NCI-H526 (cell line): ENCODE results near the gene NBPF10.
"Not testable (repeated sequence)": the region's sequence is repeated elsewhere in the genome, so short reads cannot be mapped to it uniquely, and the experiment has no call there.

Experiments used
- DNase-seq, 2 experiments: peaks; one replicate each; lab custom pipeline; 2025; lab: John Stamatoyannopoulos, UW

The NBPF10 gene, protein sequence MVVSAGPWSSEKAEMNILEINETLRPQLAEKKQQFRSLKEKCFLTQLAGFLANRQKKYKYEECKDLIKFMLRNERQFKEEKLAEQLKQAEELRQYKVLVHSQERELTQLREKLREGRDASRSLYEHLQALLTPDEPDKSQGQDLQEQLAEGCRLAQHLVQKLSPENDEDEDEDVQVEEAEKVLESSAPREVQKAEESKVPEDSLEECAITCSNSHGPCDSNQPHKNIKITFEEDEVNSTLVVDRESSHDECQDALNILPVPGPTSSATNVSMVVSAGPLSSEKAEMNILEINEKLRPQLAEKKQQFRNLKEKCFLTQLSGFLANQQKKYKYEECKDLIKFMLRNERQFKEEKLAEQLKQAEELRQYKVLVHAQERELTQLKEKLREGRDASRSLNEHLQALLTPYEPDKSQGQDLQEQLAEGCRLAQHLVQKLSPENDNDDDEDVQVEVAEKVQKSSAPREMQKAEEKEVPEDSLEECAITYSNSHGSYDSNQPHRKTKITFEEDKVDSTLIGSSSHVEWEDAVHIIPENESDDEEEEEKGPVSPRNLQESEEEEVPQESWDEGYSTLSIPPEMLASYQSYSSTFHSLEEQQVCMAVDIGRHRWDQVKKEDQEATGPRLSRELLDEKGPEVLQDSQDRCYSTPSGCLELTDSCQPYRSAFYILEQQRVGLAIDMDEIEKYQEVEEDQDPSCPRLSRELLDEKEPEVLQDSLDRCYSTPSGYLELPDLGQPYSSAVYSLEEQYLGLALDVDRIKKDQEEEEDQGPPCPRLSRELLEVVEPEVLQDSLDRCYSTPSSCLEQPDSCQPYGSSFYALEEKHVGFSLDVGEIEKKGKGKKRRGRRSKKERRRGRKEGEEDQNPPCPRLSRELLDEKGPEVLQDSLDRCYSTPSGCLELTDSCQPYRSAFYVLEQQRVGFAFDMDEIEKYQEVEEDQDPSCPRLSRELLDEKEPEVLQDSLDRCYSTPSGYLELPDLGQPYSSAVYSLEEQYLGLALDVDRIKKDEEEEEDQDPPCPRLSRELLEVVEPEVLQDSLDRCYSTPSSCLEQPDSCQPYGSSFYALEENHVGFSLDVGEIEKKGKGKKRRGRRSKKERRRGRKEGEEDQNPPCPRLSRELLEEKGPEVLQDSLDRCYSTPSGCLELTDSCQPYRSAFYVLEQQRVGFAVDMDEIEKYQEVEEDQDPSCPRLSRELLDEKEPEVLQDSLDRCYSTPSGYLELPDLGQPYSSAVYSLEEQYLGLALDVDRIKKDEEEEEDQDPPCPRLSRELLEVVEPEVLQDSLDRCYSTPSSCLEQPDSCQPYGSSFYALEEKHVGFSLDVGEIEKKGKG (N-terminal part only)

DNA sequence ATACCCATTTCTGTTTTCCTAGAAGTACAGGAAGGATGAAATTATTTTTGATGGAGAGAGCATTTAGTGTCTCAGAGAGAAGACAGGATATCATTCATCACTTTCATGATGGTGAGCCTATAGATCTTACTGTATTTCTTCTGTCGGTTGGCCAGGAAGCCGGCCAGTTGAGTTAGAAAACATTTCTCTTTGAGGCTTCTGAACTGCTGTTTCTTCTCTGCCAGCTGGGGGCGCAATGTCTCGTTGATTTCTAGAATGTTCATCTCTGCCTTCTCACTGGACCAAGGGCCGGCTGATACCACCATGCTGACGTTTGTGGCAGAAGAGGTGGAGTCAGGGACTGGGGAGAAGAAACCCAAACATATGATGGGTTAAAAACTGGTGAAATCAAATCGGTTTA is at the start of gene NBPF10:
TSS of gene NBPF10 (minus strand) at position 340 of the 400 bp plus-strand sequence. CDS start at position 305, 35 bp downstream.
- not testable (repeated sequence) for DNase-seq

DNA sequence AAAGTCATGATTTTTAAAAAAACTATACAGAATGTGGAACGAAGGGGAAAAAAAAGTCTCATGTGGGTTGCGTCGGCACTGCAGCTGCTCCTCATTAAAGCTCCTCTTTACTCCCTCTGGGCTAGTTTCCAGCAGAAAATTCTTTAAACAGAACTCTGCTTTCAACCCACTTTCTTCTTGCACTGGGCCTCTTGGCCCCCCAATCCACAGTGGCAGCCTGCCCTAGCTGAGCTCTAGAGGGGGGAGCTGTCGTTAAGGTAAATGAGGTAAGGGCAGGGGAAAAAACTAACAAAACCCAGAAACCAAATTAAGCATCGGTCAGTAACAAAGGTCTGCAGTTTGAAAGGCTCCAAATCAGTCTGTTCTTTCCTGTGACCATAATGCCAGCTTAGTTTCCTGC is 29.9 kb upstream of the NBPF10 start:
- DNase-seq: not testable (repeated sequence)

DNA sequence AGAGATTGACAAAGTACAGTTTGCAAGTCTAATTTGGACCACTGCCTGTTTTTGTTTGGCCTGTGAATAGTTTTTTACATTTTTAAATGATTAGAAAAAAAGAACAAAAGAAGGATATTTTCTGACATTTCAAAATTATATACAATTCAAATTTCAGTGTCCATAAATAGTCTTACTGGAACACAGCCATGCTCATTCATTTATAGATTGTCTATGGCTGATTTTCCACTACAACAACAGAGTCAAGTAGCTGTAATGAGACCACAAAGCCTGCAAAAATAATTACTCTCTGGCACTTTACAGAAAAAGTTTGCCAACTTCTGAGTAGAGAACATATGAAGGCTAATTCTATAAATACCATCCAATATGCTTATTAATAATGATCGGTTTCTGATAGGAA is 23.1 kb upstream of the NBPF10 start:
- DNase-seq: not testable (repeated sequence)

DNA sequence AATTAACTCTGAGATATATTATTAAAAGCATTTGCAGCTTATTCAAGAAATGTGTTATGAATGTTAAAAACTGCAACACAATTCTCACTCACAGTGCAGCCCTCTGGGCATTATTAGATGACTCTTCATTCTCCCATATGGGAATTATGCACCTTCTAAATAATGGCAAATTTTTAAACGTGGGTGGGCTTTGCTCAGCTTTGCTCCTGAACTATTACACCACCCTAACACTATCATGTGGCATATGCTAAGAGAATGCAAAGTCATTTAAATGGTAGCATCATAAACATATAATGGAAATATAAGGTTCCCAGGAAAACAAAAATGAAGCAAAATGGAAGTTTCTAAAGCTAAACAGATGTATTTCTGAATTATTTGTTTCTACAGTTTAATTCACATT is 22.7 kb upstream of the NBPF10 start:
- DNase-seq: not testable (repeated sequence)
